Measurements from ENCODE around the gene PLA2G2D. TPM values are rescaled to one million over a fixed set of nuclear protein-coding genes. Genes with fewer than 3 reads are reported as not detected.

Gene PLA2G2D
- total and polyA plus RNA-seq, 2 of the 13 experiments (the other 11 are each of a cell fraction or from before 2014, with no cell fraction given) = not detected

GRCh38 chr1:20110679-20111078, 8.7 kb downstream of the PLA2G2D start:
- Histone ChIP-seq H3K27me3 (ENCODE audit: control insufficient read depth in 1 of 2, insufficient read depth in 2 of 2, low read length in 2 of 2) (peaks cover 0 to 7% of the 10 kb centered on the region in 2 experiments; a peak in 3 of 5 replicates), H2AFZ (ENCODE audit: low read length) (no peak overlapping the region), H3K27ac (ENCODE audit: extremely low read length, insufficient read depth, low read length) (no peak overlapping the region), H3K79me2 (ENCODE audit: insufficient read depth, low read length) (no peaks in the 10 kb centered on the region), H3K36me3 (replicated peaks in 1 of 2; ENCODE audit: control insufficient read depth in 1 of 2, insufficient read depth in 2 of 2, low read length in 2 of 2) (no peaks in the 10 kb centered on the region), H3K4me1 (ENCODE audit: insufficient read depth, low read length) (peaks cover 7% of the 10 kb centered on the region; the same call in 1 of the 2 replicates), H4K20me1 (ENCODE audit: insufficient read depth, low read length) (no peaks in the 10 kb centered on the region), H3K4me2 (ENCODE audit: low read depth, low read length) (no peak overlapping the region), H3K9me3 (ENCODE audit: low read length) (no peaks in the 10 kb centered on the region), H3K9ac (ENCODE audit: insufficient read depth, low read depth, low read length) (no peak overlapping the region), H3K4me3 (replicated peaks in 1 of 3; ENCODE audit: insufficient read depth in 1 of 3, low read depth in 2 of 3, low read length in 3 of 3) (no peak overlapping the region)
- DNase-seq (ENCODE audit: low spot score) (peak; percentile 16), ATAC-seq (no peak), FAIRE-seq (no peak)
- POLR2A ChIA-PET = no interaction called here
- CTCF ChIA-PET (ENCODE audit: low intra/inter-chr PET ratio, low total read pairs) = no interaction called here
- no TSS peak for BruUV-seq (replicated peaks)
- no peak for TF ChIP-seq LRRFIP1 (CRISPR knock-in tag; conservative IDR thresholded peaks at IDR 0.05)
- no peak for TF ChIP-seq DNMT1 (CRISPR knock-in tag; IDR thresholded peaks at IDR 0.05)
- no peak for TF ChIP-seq KDM4B (CRISPR knock-in tag; IDR thresholded peaks at IDR 0.05)
- TF ChIP-seq ARNT2 (CRISPR knock-in tag; IDR thresholded peaks at IDR 0.05; ENCODE audit: low read depth) = no peak
- TF ChIP-seq ZBTB37 (CRISPR knock-in tag; IDR thresholded peaks at IDR 0.05) = no peak
- TF ChIP-seq FUBP1 (CRISPR knock-in tag; IDR thresholded peaks at IDR 0.05; ENCODE audit: borderline replicate concordance) = no peak
- TF ChIP-seq ZFP1 (CRISPR knock-in tag; IDR thresholded peaks at IDR 0.05) = no peak
- TF ChIP-seq NR0B2 (CRISPR knock-in tag; IDR thresholded peaks at IDR 0.05) = no peak
- TF ChIP-seq SSRP1 (CRISPR knock-in tag; IDR thresholded peaks at IDR 0.05) = no peak
- TF ChIP-seq TGIF2 (CRISPR knock-in tag; IDR thresholded peaks at IDR 0.05) = no peak
- TF ChIP-seq ZSCAN25 (CRISPR knock-in tag; IDR thresholded peaks at IDR 0.05) = no peak
- TF ChIP-seq ZNF230 (CRISPR knock-in tag; IDR thresholded peaks at IDR 0.05) = no peak
- no peak for TF ChIP-seq GLMP (CRISPR knock-in tag; IDR thresholded peaks at IDR 0.05; ENCODE audit: borderline replicate concordance)
- 44% methylated on average over 12 of the region's 12 CpGs for WGBS (ENCODE audit: low lambda C conversion rate)
- intact Hi-C loops (cut with micrococcal nuclease; ENCODE audit: unreplicated experiment) (no loop called here), in situ Hi-C loops (cut with HindIII; ENCODE audit: extremely low pct_ligation_motif_present, low pct_unique_long_range_greater_than_20kb) (no loop called here)
